GM12865 (cell line): Measurements from ENCODE around the gene NLGN4X.
A peak's percentile ranks its signal among the peaks of the same experiment; 100 is the strongest.

Experiments used
- DNase-seq: peaks from one replicate; pipeline ENCODE4 v3.0.0; 2010; ENCODE audit warnings: low read depth
- H3K4me3 ChIP-seq: 2 replicates; pipeline ENCODE4 v1.5.1; 2011; ENCODE audit warnings: mild to moderate bottlenecking, low read depth, low read length, control low read depth
- CTCF ChIP-seq: IDR thresholded peaks from 2 replicates; pipeline ENCODE4 v1.5.1; 2011; ENCODE audit warnings: low read length, control low read depth, low read depth, inconsistent platforms; ENCODE audit not compliant: insufficient read depth; ENCODE audit errors: missing control alignments

NLGN4X gene

GRCh38 chrX:6227453-6227835 lies 1.2 kb downstream of the NLGN4X start:
- no peak for TF ChIP-seq CTCF
- no peak for DNase-seq

GRCh38 chrX:6226596-6227452 lies 1.8 kb downstream of the NLGN4X start:
- no peak overlapping the region for H3K4me3 ChIP-seq
- TF ChIP-seq CTCF: no peak
- no peak for DNase-seq

More at GRCh38 chrX:6227453-6227835, 1.2 kb downstream of the NLGN4X start:
- H3K4me3 ChIP-seq: no peak overlapping the region

- no peak for DNase-seq
- TF ChIP-seq CTCF: no peak
- H3K4me3 ChIP-seq: peak overlapping the region; percentile 20
Observed at GRCh38 chrX:6225911-6226595, 2.6 kb downstream of the NLGN4X start.

GRCh38 chrX:6225288-6225910 lies 3.3 kb downstream of the NLGN4X start:
- DNase-seq: no peak
- no peak for TF ChIP-seq CTCF
- no peak overlapping the region for H3K4me3 ChIP-seq

- no peak for DNase-seq
- no peak for TF ChIP-seq CTCF
- no peak overlapping the region for H3K4me3 ChIP-seq
Observed at GRCh38 chrX:6223516-6223915, 5.2 kb downstream of the NLGN4X start.

- TF ChIP-seq CTCF: no peak
- DNase-seq: no peak
- no peak overlapping the region for H3K4me3 ChIP-seq
Observed at GRCh38 chrX:6210230-6210629, 18.4 kb downstream of the NLGN4X start.
